ENCODE measurements around the gene GALNT2. TPM values are rescaled to one million over a fixed set of nuclear protein-coding genes. Genes with fewer than 3 reads are reported as not detected.

Gene GALNT2
- total and polyA plus RNA-seq, 2 of the 13 experiments (the other 11 are each of a cell fraction or from before 2014, with no cell fraction given), result 39.3 to 39.6 TPM

DNA sequence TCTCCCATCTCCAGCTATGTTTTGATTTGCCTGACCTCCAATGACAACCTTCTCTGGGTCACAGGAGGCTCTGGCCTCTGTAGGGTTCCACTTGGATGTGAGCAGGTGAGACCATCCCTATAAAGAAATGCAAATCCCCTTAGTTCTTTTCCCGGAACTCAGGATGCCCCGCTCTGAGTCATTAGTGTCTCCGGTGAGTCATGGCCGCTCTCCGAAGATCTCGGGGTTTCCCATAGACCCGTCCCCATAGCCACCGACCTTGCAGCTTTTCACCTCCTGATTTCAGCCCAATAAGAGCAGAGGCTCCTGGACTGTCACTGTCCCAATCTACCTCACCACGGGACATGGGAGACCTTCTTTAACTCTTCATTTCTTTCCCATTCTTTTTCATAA lies 260.9 kb downstream of the GALNT2 start:
- Histone ChIP-seq H4K20me1 (ENCODE audit: insufficient read depth, low read length) (no peaks in the 10 kb centered on the region), H3K27me3 (ENCODE audit: control insufficient read depth in 1 of 2, insufficient read depth in 2 of 2, low read length in 2 of 2) (no peaks in the 10 kb centered on the region), H3K9ac (ENCODE audit: insufficient read depth, low read depth, low read length) (no peak overlapping the region), H2AFZ (ENCODE audit: low read length) (no peak overlapping the region), H3K9me3 (ENCODE audit: low read length) (no peaks in the 10 kb centered on the region), H3K79me2 (ENCODE audit: insufficient read depth, low read length) (no peaks in the 10 kb centered on the region), H3K36me3 (replicated peaks in 1 of 2; ENCODE audit: control insufficient read depth in 1 of 2, insufficient read depth in 2 of 2, low read length in 2 of 2) (no peaks in the 10 kb centered on the region), H3K4me3 (replicated peaks in 1 of 3; ENCODE audit: insufficient read depth in 1 of 3, low read depth in 2 of 3, low read length in 3 of 3) (no peak overlapping the region), H3K27ac (ENCODE audit: extremely low read length, insufficient read depth, low read length) (no peak overlapping the region), H3K4me1 (ENCODE audit: insufficient read depth, low read length) (peaks cover 13% of the 10 kb centered on the region), H3K4me2 (ENCODE audit: low read depth, low read length) (no peak overlapping the region)
- in situ Hi-C loops (cut with HindIII; ENCODE audit: extremely low pct_ligation_motif_present, low pct_unique_long_range_greater_than_20kb) (no loop called here), intact Hi-C loops (cut with micrococcal nuclease; ENCODE audit: unreplicated experiment) (no loop called here)
- ChIA-PET POLR2A (no interaction called here), CTCF (ENCODE audit: low intra/inter-chr PET ratio, low total read pairs) (no interaction called here)
- BruUV-seq (replicated peaks), result no TSS peak
- TF ChIP-seq ETV6 (CRISPR knock-in tag; conservative IDR thresholded peaks at IDR 0.05), result no peak
- TF ChIP-seq BCL6 (CRISPR knock-in tag; IDR thresholded peaks at IDR 0.05), result no peak
- TF ChIP-seq, protein P1, sequence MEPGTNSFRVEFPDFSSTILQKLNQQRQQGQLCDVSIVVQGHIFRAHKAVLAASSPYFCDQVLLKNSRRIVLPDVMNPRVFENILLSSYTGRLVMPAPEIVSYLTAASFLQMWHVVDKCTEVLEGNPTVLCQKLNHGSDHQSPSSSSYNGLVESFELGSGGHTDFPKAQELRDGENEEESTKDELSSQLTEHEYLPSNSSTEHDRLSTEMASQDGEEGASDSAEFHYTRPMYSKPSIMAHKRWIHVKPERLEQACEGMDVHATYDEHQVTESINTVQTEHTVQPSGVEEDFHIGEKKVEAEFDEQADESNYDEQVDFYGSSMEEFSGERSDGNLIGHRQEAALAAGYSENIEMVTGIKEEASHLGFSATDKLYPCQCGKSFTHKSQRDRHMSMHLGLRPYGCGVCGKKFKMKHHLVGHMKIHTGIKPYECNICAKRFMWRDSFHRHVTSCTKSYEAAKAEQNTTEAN (CRISPR knock-in tag; conservative IDR thresholded peaks at IDR 0.05), result no peak
- TF ChIP-seq, protein P2, sequence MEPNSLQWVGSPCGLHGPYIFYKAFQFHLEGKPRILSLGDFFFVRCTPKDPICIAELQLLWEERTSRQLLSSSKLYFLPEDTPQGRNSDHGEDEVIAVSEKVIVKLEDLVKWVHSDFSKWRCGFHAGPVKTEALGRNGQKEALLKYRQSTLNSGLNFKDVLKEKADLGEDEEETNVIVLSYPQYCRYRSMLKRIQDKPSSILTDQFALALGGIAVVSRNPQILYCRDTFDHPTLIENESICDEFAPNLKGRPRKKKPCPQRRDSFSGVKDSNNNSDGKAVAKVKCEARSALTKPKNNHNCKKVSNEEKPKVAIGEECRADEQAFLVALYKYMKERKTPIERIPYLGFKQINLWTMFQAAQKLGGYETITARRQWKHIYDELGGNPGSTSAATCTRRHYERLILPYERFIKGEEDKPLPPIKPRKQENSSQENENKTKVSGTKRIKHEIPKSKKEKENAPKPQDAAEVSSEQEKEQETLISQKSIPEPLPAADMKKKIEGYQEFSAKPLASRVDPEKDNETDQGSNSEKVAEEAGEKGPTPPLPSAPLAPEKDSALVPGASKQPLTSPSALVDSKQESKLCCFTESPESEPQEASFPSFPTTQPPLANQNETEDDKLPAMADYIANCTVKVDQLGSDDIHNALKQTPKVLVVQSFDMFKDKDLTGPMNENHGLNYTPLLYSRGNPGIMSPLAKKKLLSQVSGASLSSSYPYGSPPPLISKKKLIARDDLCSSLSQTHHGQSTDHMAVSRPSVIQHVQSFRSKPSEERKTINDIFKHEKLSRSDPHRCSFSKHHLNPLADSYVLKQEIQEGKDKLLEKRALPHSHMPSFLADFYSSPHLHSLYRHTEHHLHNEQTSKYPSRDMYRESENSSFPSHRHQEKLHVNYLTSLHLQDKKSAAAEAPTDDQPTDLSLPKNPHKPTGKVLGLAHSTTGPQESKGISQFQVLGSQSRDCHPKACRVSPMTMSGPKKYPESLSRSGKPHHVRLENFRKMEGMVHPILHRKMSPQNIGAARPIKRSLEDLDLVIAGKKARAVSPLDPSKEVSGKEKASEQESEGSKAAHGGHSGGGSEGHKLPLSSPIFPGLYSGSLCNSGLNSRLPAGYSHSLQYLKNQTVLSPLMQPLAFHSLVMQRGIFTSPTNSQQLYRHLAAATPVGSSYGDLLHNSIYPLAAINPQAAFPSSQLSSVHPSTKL (CRISPR knock-in tag; IDR thresholded peaks at IDR 0.05), result no peak
- TF ChIP-seq, protein P3, sequence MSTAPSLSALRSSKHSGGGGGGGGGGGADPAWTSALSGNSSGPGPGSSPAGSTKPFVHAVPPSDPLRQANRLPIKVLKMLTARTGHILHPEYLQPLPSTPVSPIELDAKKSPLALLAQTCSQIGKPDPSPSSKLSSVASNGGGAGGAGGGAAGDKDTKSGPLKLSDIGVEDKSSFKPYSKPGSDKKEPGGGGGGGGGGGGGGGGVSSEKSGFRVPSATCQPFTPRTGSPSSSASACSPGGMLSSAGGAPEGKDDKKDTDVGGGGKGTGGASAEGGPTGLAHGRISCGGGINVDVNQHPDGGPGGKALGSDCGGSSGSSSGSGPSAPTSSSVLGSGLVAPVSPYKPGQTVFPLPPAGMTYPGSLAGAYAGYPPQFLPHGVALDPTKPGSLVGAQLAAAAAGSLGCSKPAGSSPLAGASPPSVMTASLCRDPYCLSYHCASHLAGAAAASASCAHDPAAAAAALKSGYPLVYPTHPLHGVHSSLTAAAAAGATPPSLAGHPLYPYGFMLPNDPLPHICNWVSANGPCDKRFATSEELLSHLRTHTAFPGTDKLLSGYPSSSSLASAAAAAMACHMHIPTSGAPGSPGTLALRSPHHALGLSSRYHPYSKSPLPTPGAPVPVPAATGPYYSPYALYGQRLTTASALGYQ (CRISPR knock-in tag; IDR thresholded peaks at IDR 0.05), result no peak
- no peak for TF ChIP-seq CEBPG (CRISPR knock-in tag; IDR thresholded peaks at IDR 0.05)
- TF ChIP-seq DMAP1 (CRISPR knock-in tag; IDR thresholded peaks at IDR 0.05), result no peak
- TF ChIP-seq NBN (conservative IDR thresholded peaks at IDR 0.05), result no peak
- no peak for TF ChIP-seq SOX5 (CRISPR knock-in tag; IDR thresholded peaks at IDR 0.05; ENCODE audit: borderline replicate concordance)
- no peak for TF ChIP-seq ZNF337 (CRISPR knock-in tag; IDR thresholded peaks at IDR 0.05; ENCODE audit: borderline replicate concordance, low read depth)
- TF ChIP-seq, protein P4, sequence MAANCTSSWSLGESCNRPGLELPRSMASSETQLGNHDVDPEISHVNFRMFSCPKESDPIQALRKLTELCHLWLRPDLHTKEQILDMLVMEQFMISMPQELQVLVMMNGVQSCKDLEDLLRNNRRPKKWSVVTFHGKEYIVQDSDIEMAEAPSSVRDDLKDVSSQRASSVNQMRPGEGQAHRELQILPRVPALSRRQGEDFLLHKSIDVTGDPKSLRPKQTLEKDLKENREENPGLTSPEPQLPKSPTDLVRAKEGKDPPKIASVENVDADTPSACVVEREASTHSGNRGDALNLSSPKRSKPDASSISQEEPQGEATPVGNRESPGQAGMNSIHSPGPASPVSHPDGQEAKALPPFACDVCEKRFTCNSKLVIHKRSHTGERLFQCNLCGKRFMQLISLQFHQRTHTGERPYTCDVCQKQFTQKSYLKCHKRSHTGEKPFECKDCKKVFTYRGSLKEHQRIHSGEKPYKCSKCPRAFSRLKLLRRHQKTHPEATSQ (CRISPR knock-in tag; IDR thresholded peaks at IDR 0.05; ENCODE audit: borderline replicate concordance), result no peak
- no peak for TF ChIP-seq NFYB (CRISPR knock-in tag; IDR thresholded peaks at IDR 0.05)
- TF ChIP-seq SMAD1 (CRISPR knock-in tag; IDR thresholded peaks at IDR 0.05; ENCODE audit: borderline replicate concordance, low read depth), result no peak
- TF ChIP-seq REL (CRISPR knock-in tag; conservative IDR thresholded peaks at IDR 0.05), result no peak
- no peak for TF ChIP-seq CEBPB (IDR thresholded peaks at IDR 0.05; ENCODE audit: borderline replicate concordance, low read depth, low read length)
- TF ChIP-seq KMT2B (CRISPR knock-in tag; IDR thresholded peaks at IDR 0.05), result no peak
- TF ChIP-seq, protein P5, sequence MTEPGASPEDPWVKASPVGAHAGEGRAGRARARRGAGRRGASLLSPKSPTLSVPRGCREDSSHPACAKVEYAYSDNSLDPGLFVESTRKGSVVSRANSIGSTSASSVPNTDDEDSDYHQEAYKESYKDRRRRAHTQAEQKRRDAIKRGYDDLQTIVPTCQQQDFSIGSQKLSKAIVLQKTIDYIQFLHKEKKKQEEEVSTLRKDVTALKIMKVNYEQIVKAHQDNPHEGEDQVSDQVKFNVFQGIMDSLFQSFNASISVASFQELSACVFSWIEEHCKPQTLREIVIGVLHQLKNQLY (CRISPR knock-in tag; IDR thresholded peaks at IDR 0.05), result no peak
- DNase-seq (ENCODE audit: low spot score) (no peak), FAIRE-seq (no peak), ATAC-seq (no peak)
- WGBS (ENCODE audit: low lambda C conversion rate), result 78% methylated on average over 9 of the region's 9 CpGs

Data from HepG2 (cell line).